GM21737 (cell line): Measurements from ENCODE around the gene B3GAT1.

ENCODE experiments used
- ATAC-seq: cut with Tn5 transposase; IDR thresholded peaks from one replicate; pipeline ENCODE4 v1.9.1; 2021; ENCODE audit warnings: mild to moderate bottlenecking, moderate library complexity; ENCODE audit not compliant: unreplicated experiment

Gene B3GAT1

GRCh38 chr11:134339756-134340155 is 72.3 kb downstream of the B3GAT1 start:
- no peak for ATAC-seq

- no peak for ATAC-seq
Measured at GRCh38 chr11:134338654-134339053, 73.4 kb downstream of the B3GAT1 start.

GRCh38 chr11:134338068-134338467 is 74.0 kb downstream of the B3GAT1 start:
- no peak for ATAC-seq

GRCh38 chr11:134337051-134337450 is 75.0 kb downstream of the B3GAT1 start:
- no peak for ATAC-seq

- no peak for ATAC-seq
Measured at GRCh38 chr11:134334796-134335571, 77.1 kb downstream of the B3GAT1 start.

- no peak for ATAC-seq
Measured at GRCh38 chr11:134333946-134334345, 78.1 kb downstream of the B3GAT1 start.

- no peak for ATAC-seq
Measured at GRCh38 chr11:134333312-134333711, 78.7 kb downstream of the B3GAT1 start.

- ATAC-seq = no peak
Measured at GRCh38 chr11:134332782-134333181, 79.3 kb downstream of the B3GAT1 start.

- ATAC-seq = peak; percentile 24
Measured at GRCh38 chr11:134332189-134332631, 79.8 kb downstream of the B3GAT1 start.

GRCh38 chr11:134331354-134332188 is 80.5 kb downstream of the B3GAT1 start, which contains the start of gene GLB1L2:
Gene GLB1L2 (plus strand): TSS chr11:134331988. CDS start chr11:134332062, 74 bp downstream.
- ATAC-seq = peak; percentile 81

GRCh38 chr11:134330611-134331353 is 81.3 kb downstream of the B3GAT1 start:
- ATAC-seq = no peak
